Stimulated activated CD8-positive, alpha-beta memory T cell treated with anti-CD3 and anti-CD28 coated beads, Interleukin-12 subunit alpha, Interleukin-12 subunit beta, amount 100 ng/mL, for 24 hours (primary cell): ENCODE results near the gene HCRTR1.
A peak's percentile ranks its signal among the peaks of the same experiment; 100 is the strongest.

ENCODE experiments used
- DNase-seq: peaks from one replicate; pipeline ENCODE4 v3.0.0-alpha.2; 2020; ENCODE audit errors: extremely low read depth

Gene HCRTR1

DNA sequence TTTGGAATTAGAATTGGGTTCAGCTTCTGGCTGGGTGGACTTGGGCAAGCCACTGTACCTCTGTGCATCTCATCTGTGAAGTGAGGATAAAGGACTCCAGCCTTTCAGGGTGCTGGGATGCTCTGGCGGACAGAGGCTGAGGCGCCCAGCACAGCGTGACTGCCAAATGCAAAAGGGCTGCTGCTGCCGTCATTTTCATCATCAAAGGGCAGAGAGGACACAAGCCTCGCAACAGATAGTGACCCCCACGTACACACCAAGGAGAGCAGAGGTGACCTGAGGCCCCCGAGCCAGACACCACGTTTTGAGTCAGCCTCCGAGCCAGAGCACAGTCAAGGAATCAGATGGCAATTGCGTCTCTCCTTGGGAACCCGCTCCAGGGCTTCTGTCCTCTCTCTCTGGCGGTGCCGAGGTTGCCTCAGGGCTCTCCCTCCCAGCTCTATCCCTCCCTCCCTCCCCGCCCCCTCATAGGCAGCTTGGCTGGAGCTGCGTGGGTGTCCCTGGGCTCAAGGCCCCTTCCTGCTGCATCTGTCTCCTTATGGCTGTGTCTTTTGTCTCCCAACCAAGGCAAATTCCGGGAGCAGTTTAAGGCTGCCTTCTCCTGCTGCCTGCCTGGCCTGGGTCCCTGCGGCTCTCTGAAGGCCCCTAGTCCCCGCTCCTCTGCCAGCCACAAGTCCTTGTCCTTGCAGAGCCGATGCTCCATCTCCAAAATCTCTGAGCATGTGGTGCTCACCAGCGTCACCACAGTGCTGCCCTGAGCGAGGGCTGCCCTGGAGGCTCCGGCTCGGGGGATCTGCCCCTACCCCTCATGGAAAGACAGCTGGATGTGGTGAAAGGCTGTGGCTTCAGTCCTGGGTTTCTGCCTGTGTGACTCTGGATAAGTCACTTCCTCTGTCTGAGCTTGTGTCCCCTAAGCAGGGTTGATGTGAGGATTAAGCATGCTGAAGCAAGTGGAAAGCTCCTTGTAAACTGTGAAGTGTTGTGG lies 9.0 kb downstream of the HCRTR1 start:
- DNase-seq, result no peak

DNA sequence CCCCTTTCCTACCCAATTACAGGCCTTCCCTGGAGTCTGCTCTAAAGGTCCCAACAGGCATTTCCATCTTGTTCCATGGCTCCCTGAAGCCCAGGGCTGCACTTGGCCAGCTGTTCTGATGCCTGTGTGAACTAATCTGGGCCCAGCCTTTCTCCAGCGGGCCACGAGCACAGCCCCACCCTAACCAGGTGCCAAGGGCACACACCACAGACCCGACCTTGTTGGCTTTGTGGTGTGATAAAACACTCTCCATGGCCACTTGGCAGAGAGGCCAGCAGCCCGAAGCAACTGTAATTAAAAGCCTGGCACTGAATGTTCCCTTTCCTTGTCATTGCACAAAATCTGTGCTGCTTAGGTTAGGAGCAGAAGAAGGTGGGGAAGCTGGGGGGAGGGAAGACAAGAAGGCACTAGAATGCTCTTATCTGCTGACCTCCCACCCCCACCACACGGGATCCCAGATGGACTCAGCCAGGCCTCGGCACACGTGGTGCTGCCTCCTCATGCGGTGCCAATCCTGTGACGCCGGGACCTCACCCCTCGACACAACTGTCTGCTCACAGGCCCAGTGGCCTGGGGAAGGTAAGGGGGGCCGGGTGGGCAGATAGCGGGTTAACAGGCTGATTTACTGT lies 9.9 kb downstream of the HCRTR1 start:
- no peak for DNase-seq

DNA sequence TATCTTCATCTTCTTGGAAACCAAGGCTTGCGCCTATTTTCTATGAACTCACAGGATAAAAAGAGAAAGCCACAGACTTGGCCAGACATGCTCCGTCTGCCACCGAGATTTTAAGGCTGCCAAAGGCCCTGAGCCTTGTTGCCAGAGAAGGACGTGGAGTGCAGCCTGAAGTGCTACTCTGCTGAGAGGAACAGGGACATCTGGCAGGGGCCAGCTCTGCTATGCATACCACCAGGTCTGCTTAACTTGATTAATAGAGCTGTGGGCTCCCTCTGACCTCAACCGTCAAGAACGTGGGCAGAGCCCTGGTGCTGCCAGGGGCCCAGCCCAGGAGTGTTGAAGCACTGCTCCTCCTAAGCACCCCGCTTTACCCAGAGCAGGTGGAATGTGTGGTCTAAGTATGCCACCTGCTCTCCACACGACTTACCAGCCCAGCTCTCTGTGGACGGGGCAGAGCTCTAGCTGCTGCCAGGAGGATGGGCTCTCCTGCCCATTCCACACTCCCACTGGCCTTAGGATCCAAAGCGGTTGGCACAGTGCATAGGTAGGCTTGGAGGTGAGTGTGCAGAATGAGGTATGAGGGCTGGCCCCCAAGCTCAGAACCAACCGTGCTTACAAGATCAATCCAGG lies 10.6 kb downstream of the HCRTR1 start:
- no peak for DNase-seq

- DNase-seq, result no peak
Observed at GRCh38 chr1:31628931-31629556, 11.6 kb downstream of the HCRTR1 start.

GRCh38 chr1:31632649-31633048 lies 15.2 kb downstream of the HCRTR1 start:
- no peak for DNase-seq

DNA sequence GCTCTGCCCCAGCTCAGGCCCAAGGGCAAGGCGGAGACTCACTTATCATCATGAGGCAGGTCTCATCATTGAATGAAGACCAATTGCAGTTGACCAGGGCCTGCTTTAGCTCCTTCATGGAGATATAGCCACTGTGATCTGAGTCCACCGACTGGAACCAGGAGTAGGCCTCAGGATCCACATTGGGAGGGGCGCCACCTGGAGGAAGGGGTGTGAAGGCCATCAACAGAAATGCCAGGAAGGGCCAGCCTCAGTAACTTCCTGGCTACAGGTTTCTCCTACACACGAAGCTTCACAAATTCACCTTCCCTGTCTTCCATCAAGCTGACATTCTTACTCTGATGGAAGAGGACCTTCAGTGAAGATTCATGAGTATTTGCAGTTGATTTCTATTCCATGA lies 15.6 kb downstream of the HCRTR1 start:
- no peak for DNase-seq

DNA sequence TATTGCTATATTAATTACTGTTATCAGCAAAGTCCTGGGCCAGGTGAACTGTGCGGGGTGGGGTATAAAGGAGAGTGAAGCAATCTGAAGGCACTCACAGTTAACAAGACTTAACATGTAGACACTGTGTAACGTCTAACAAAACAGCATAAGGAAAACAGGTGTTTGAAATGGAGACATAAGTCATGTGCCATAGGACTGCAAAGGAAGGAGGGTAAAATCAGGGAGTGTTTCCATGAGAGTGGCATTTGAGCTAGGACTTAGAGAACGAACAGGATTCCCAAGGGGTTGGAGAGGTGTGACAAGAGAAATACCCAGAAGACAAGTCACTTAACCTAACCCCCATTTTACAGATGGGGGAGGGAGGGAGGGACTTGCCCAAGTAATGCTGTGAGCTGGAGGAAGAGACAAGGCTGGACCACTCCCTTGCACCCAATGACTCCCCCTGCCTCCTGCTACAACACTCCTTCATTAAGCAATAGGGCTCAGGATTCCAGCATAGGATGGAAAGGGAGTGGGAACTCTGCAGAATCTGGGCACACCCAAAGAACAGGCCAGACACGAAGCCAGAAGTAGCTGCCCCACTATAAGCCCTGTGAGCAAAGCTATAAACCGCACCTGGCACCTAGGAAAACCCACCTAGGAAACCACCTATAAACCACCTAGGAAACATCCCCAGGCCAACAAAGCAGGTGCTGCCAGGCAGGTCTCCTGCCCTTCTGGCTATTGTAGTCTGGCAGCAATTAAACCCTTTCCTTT lies 20.6 kb downstream of the HCRTR1 start:
- DNase-seq, result no peak

DNA sequence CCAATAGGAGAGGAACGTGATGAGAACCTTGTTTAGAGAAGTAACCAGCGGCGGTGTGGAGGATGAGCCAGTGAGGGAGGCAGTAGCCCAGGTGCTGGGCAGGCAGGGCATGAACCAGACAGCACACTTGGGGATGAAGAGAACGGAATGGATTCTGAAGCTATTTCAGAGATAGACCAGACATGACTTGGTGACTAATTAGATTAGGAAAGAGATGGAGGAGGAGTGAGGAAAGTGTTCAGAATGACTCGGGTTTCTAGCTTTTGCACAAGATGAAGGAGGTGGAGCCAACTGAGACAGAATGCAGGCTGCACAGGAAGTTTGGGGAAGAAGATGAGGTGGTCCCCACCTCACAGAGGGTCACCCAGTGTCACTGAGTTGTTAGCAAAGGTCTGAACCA lies 22.1 kb downstream of the HCRTR1 start:
- no peak for DNase-seq

- no peak for DNase-seq
Observed at GRCh38 chr1:31640179-31640578, 22.7 kb downstream of the HCRTR1 start.

DNA sequence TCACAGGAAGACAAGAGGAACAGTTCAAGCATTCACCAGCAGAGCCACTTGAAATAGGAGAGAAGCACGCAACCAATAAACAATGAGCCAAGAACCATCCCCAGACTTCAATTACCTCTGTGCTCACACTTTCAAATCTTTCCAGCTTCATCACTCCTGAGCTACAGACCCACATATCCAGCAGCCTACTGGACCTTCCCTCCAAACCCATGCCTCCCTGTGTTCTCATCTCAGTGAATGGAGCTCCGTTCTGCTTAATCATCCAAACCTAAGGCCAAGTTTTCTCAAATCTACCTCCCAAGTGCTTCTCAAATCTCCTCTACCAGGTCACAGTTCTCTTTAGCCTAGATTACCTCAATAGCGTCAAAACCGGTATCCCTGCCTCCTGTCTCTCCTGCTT lies 23.5 kb downstream of the HCRTR1 start:
- no peak for DNase-seq

GRCh38 chr1:31642366-31642765 lies 24.9 kb downstream of the HCRTR1 start:
- DNase-seq, result no peak

- no peak for DNase-seq
Observed at GRCh38 chr1:31642897-31643296, 25.4 kb downstream of the HCRTR1 start.

DNA sequence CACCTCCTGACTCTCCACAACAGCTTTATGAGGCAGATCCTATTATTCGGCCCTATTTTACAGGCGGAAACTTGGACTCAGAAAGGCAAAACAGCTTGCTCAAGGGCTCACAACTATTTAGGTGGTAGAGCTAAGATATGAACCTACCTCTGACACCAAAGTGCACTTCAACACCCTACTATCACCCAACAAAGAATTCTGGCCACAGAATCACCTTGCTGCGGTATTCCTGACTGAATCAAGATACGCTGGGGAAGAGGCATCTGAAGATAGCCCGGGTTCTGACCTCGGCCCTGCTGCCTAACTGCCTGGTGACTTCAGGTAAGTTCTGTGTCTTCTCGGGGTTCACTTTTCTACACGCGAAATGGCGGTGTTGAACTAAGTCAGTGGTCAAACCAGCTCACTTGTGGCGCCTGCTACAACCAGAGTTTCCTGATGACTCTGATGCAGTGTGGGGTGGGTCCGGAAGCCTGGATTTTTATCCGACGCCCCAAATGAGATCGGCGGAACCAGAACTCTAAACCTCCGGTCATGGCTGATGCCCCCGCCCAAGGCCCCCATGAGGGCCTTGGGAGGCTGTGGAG lies 26.6 kb downstream of the HCRTR1 start:
- DNase-seq, result no peak

DNA sequence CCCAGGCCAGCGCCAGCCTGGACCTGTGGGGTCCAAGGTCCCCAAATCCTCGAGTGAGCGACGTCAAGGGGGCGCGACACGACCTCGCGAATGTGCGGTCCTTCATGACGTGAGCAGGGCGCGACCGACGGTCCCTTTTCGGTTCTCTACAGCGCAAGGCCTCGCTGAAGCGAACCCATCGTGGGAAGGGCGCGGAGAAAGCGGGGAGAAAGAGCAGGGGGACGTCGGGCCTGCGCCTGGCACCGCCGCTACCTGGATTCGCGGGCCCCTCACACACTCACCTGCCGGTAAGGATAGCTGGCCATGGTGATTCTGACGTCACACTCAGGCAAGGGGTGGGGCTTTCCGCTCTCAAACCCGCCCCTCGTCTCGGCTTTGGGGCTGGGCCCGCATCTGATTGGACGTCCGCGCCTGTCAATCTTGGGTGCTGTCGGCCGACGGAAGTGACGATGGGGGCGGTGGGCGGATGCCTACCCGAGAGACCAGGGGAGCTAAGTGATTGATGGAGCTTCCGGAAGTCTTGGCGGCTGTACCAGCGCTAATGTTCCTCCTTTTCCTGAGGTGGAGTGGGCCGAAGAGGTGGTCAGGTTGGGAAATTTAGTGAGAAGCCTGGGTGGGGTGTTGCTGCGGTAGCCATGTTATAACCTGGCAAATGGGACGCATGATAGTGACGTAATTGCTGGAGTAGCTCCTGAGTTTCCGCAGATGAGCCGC lies 27.2 kb downstream of the HCRTR1 start, which contains the start of gene PEF1:
PEF1 (minus strand) TSS at position 317 of the 714 bp plus-strand sequence; CDS start at position 305, 12 bp downstream.
- peak; percentile 99 for DNase-seq

GRCh38 chr1:31645274-31645568 lies 27.7 kb downstream of the HCRTR1 start:
- no peak for DNase-seq

GRCh38 chr1:31646259-31646960 lies 28.9 kb downstream of the HCRTR1 start:
- no peak for DNase-seq

DNA sequence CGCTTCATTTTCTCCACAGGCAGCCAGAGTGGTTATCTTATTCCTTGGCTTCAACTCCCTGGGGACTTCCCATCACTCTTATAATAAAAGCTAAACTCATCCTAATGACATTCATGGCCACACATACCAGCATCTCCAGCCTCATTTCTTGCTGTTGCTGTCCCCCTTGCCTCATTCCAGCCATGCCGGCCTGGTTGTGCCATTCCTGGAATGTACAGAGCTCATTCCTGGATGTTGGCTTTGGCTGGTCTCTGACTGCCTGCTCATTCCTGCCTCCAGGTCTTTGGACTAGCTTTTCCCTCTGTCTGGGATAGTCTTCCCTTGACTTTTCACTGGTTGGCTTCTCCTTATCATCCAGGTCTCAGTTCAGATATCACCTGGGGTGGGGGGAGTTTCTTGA lies 29.6 kb downstream of the HCRTR1 start:
- no peak for DNase-seq

GRCh38 chr1:31648190-31648589 lies 30.7 kb downstream of the HCRTR1 start:
- no peak for DNase-seq

DNA sequence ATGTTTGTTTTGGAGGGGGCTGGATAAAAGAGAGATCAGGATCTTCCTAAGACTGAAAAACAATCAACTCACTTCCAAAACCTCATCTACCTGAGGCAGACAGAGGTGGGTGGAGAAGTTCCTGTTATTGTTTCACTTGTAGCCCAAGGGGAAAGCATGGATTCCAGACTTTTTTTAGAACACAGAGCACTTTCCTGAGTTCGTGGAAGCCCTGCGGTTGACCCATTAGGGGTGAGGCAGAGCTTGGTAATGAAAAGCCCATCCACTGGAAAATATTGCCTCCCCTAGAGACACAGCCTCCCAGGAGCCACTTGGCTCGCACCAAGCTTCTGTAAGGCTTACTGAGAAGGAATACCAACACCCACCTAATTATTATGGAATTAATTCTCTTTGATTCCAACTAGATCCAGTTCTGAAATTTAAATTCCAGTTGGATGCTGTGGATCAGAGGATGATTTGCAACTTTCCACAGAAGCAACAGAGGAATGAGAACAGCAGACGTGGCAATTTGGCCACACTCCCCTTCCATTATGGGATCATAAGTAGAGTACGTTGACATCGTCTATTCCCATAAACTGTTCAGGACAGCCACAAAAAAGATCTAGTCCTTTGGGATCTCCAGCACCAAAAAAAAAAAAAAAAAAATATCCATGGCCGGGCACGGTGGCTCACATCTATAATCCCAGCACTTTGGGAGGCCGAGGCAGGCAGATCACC lies 31.3 kb downstream of the HCRTR1 start:
- DNase-seq, result no peak
